Endodermal cell (in vitro differentiated cells): ENCODE data around the gene S100A5. TPM values are rescaled to one million over a fixed set of nuclear protein-coding genes. Genes with fewer than 3 reads are reported as not detected.
A peak's percentile ranks its signal among the peaks of the same experiment; 100 is the strongest.

Experiments
- DNase-seq: peaks from one replicate; pipeline ENCODE4 v3.0.0-alpha.2; 2017
- H3K27ac ChIP-seq: 2 replicates; pipeline ENCODE4 v1.5.1; 2013; ENCODE audit warnings: mild to moderate bottlenecking, low read depth, low read length, moderate library complexity
- H3K27me3 ChIP-seq: 2 replicates; pipeline ENCODE4 v1.6.1; 2013; ENCODE audit warnings: mild to moderate bottlenecking, low read length, moderate library complexity; ENCODE audit not compliant: insufficient read depth, control insufficient read depth, poor library complexity, severe bottlenecking
- H3K36me3 ChIP-seq: 2 replicates; pipeline ENCODE4 v1.7.0; 2013; ENCODE audit warnings: mild to moderate bottlenecking, low read length, moderate library complexity; ENCODE audit not compliant: control insufficient read depth, insufficient read depth
- H3K4me1 ChIP-seq: one replicate; pipeline ENCODE4 v1.7.0; 2013; ENCODE audit warnings: low read length; ENCODE audit not compliant: control insufficient read depth, insufficient read depth
- H3K4me3 ChIP-seq: 2 replicates; pipeline ENCODE4 v1.5.1; 2013; ENCODE audit warnings: mild to moderate bottlenecking, low read length, moderate library complexity
- H3K9ac ChIP-seq: 2 replicates; pipeline ENCODE4 v1.6.1; 2013; ENCODE audit warnings: mild to moderate bottlenecking, low read length, moderate library complexity; ENCODE audit not compliant: poor library complexity, severe bottlenecking; ENCODE audit errors: extremely low read depth
- H3K9me3 ChIP-seq: 2 replicates; pipeline ENCODE4 v1.6.1; 2013; ENCODE audit warnings: mild to moderate bottlenecking, low read length, moderate library complexity; ENCODE audit not compliant: control insufficient read depth
- H3K27ac Mint-ChIP-seq: 2 replicates; pipeline ENCODE4 v1.8.0; 2020; ENCODE audit warnings: mixed read lengths
- H3K27me3 Mint-ChIP-seq: 2 replicates; pipeline ENCODE4 v1.8.0; 2021; ENCODE audit warnings: mild to moderate bottlenecking, mixed read lengths; ENCODE audit not compliant: insufficient read depth
- H3K36me3 Mint-ChIP-seq: 2 replicates; pipeline ENCODE4 v1.8.0; 2020; ENCODE audit warnings: low read depth, mixed read lengths
- H3K4me1 Mint-ChIP-seq: 2 replicates; pipeline ENCODE4 v1.8.0; 2020; ENCODE audit warnings: mixed read lengths
- H3K4me3 Mint-ChIP-seq: 2 replicates; pipeline ENCODE4 v1.8.0; 2020; ENCODE audit warnings: mild to moderate bottlenecking, moderate library complexity, mixed read lengths
- H3K9me3 Mint-ChIP-seq: 2 replicates; pipeline ENCODE4 v1.8.0; 2020; ENCODE audit warnings: mild to moderate bottlenecking, mixed read lengths
- WGBS, 2 experiments: methylation state at CpG; one replicate each; pipeline versions ENCODE4 v1.1.5 to v1.1.7; 2013; ENCODE audit warnings: missing lambda C conversion rate in 2 of 2, mixed read lengths in 1 of 2; ENCODE audit not compliant: insufficient coverage in 1 of 2, insufficient read length in 1 of 2; 5-methylcytosine and 5-hydroxymethylcytosine counted together
- total RNA-seq, 2 donors: library from RNA; stranded (reverse); fragmentation: NEBNext Ultra II Directional in 1 of 2; extraction: Animal tissue kit (Norgen Biotek cat#: 25700) in 1 of 2; gene quantifications; 2 replicates in 1 of 2; 3 replicates in 1 of 2; pipeline ENCODE4 v1.2.1, GENCODE V29; 2021
- TF ChIP-seq, protein P1 (sequence below): fragments of 200-600 bp; sonication (generic); conservative IDR thresholded peaks from 2 replicates; pipeline ENCODE4 v1.5.0; 2021; ENCODE audit warnings: antibody characterized with exemption, mild to moderate bottlenecking

The S100A5 gene
- total RNA-seq, 2 donors from 2014 or later: not detected

DNA sequence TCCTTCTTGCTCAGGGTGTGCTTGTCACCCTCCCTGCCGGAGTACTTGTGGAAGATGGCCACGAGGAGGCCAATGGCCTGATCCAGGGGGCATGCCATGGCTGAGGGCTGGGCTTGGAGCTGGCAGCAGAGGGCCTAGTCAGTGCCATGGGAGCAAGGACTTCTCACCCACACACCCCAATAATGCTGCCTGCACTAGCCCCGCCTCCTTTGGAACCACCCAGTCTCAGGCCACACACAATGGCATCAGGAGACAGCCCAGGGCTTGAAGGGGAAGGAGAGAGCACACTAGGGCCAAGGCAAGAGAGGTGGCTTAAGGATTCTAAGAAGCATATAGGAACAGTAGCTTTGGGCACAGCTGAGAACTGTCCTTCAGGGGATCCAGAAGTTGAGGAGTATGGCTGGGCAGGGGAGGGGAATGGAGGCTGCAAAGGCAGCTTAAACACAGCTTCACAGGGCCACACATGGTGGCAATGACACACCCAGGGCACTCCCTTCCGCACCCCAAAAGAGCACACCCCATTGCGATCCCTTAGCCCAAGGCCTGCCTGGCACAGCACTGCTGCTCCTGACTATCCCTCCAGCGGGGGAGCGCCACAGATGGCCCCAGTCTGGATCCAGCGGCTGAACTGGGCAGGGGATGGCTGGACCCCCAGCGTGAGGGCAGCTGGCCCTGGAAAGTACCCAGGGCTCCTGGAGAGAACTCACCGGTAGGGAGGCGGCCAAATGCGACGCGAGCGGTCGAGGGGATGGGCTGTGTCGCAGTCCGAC, 5.3 kb downstream of the S100A5 start, which contains the start of gene S100A6:
S100A6 (minus strand) TSS at position 750 of the 770 bp plus-strand sequence; CDS start at position 98, 652 bp downstream.
- Histone ChIP-seq H3K27ac (no peak within 1 kb of the TSS), H3K36me3 (no peaks in the 10 kb centered on the region)
- peak within 1 kb of the TSS; percentile 59 for H3K4me3 Mint-ChIP-seq

DNA sequence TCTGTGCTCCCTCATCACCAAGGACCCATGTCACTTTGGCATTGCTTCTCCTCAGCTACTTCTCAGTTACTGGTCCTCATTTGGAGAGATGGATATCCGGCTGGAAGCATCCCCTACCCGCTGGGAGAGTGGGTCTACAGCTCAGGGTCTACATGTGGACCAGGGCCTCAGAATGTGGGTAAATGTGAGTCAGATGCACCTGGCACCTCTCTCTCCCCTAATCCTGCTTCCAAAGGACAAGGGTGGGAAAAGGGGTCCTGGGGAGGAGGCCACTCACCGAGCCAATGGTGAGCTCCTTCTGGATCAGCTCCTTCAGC, 5.9 kb downstream of the S100A5 start:
- Histone ChIP-seq H3K4me1 (peaks cover 6% of the 10 kb centered on the region), H3K36me3 (no peaks in the 10 kb centered on the region), H3K27me3 (peaks cover 9% of the 10 kb centered on the region), H3K9ac (no peak overlapping the region), H3K27ac (no peak overlapping the region), H3K4me3 (no peak overlapping the region), H3K9me3 (no peaks in the 10 kb centered on the region)
- TF ChIP-seq, protein P1, sequence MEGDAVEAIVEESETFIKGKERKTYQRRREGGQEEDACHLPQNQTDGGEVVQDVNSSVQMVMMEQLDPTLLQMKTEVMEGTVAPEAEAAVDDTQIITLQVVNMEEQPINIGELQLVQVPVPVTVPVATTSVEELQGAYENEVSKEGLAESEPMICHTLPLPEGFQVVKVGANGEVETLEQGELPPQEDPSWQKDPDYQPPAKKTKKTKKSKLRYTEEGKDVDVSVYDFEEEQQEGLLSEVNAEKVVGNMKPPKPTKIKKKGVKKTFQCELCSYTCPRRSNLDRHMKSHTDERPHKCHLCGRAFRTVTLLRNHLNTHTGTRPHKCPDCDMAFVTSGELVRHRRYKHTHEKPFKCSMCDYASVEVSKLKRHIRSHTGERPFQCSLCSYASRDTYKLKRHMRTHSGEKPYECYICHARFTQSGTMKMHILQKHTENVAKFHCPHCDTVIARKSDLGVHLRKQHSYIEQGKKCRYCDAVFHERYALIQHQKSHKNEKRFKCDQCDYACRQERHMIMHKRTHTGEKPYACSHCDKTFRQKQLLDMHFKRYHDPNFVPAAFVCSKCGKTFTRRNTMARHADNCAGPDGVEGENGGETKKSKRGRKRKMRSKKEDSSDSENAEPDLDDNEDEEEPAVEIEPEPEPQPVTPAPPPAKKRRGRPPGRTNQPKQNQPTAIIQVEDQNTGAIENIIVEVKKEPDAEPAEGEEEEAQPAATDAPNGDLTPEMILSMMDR: no peak
- Mint-ChIP-seq H3K4me1 (peaks cover 27% of the 10 kb centered on the region), H3K4me3 (no peak overlapping the region), H3K27me3 (peaks cover 26% of the 10 kb centered on the region), H3K9me3 (no peaks in the 10 kb centered on the region), H3K27ac (no peak overlapping the region), H3K36me3 (no peaks in the 10 kb centered on the region)
- no peak for DNase-seq
- 92 to 100% methylated on average over 1 to 3 of the region's 3 CpGs for WGBS, 2 experiments

More for the DNA sequence above, 5.3 kb downstream of the S100A5 start, which contains the start of gene S100A6:
- no peaks in the 10 kb centered on the region for H3K36me3 Mint-ChIP-seq
- H3K9me3 ChIP-seq: no peaks in the 10 kb centered on the region
- H3K4me3 ChIP-seq: no peak within 1 kb of the TSS
- no peaks in the 10 kb centered on the region for H3K9me3 Mint-ChIP-seq
- TF ChIP-seq, protein P1: no peak
- peaks cover 9% of the 10 kb centered on the region for H3K27me3 ChIP-seq
- H3K9ac ChIP-seq: no peak within 1 kb of the TSS
- H3K4me1 ChIP-seq: peaks cover 6% of the 10 kb centered on the region
- peaks cover 26% of the 10 kb centered on the region for H3K27me3 Mint-ChIP-seq
- WGBS, 2 experiments: 74 to 85% methylated on average over 6 to 18 of the region's 18 CpGs
- peak; percentile 51 for DNase-seq
- H3K27ac Mint-ChIP-seq: peak within 1 kb of the TSS; percentile 31
- peaks cover 27% of the 10 kb centered on the region for H3K4me1 Mint-ChIP-seq

DNA sequence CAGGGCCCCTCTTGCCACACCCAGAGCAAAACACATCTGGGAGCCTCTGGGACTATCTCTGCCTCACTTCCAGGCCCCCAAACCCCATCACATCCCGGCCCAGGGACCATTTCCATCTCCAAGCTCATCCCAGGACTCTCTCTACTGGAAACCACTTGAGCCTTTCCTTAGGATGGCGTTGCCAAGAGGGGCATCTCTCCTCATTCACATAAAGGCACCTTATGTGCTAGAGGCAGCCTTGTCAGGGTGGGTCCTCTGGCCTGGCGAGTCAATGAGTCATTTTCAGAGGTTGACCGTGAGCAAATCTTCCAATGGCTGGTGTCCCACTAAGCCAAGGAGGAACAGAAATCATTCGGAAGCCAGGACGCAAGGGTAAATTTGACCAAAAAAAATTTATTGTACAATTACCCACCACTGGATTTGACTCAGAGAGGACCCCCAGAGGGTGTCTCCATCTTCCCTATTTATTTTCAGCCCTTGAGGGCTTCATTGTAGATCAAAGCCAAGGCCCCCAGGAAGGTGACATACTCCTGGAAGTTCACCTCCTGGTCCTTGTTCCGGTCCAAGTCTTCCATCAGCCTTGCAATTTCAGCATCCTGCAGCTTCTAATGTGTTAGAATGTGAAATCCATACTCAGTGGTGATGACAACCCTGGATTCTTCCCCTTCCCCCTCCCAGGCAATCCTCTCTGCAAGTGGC, 6.4 kb downstream of the S100A5 start:
- Mint-ChIP-seq H3K9me3 (no peaks in the 10 kb centered on the region), H3K27ac (no peak overlapping the region), H3K27me3 (peaks cover 26% of the 10 kb centered on the region), H3K4me3 (no peak overlapping the region), H3K36me3 (no peaks in the 10 kb centered on the region), H3K4me1 (peaks cover 27% of the 10 kb centered on the region)
- TF ChIP-seq, protein P1: no peak
- no peaks in the 10 kb centered on the region for H3K36me3 ChIP-seq
- no peaks in the 10 kb centered on the region for H3K9me3 ChIP-seq
- no peak overlapping the region for H3K4me3 ChIP-seq
- H3K27me3 ChIP-seq: peaks cover 9% of the 10 kb centered on the region
- no peak overlapping the region for H3K27ac ChIP-seq
- H3K4me1 ChIP-seq: peaks cover 6% of the 10 kb centered on the region
- no peak for DNase-seq
- H3K9ac ChIP-seq: no peak overlapping the region
- 93 to 94% methylated on average over 4 to 7 of the region's 7 CpGs for WGBS, 2 experiments
